Mesangial cell (primary cell): ENCODE results near the gene SLC25A34. TPM values are rescaled to one million over a fixed set of nuclear protein-coding genes. Genes with fewer than 3 reads are reported as not detected.

Experiments
- total RNA-seq: library from RNA; depleted of rRNA; stranded (reverse); fragments of >200 nt; gene quantifications from 2 replicates; pipeline ENCODE4 v1.2.3, GENCODE V29; 2015

The SLC25A34 gene
- 0.13 and 2.1 TPM in 2 replicates for total RNA-seq

DNA sequence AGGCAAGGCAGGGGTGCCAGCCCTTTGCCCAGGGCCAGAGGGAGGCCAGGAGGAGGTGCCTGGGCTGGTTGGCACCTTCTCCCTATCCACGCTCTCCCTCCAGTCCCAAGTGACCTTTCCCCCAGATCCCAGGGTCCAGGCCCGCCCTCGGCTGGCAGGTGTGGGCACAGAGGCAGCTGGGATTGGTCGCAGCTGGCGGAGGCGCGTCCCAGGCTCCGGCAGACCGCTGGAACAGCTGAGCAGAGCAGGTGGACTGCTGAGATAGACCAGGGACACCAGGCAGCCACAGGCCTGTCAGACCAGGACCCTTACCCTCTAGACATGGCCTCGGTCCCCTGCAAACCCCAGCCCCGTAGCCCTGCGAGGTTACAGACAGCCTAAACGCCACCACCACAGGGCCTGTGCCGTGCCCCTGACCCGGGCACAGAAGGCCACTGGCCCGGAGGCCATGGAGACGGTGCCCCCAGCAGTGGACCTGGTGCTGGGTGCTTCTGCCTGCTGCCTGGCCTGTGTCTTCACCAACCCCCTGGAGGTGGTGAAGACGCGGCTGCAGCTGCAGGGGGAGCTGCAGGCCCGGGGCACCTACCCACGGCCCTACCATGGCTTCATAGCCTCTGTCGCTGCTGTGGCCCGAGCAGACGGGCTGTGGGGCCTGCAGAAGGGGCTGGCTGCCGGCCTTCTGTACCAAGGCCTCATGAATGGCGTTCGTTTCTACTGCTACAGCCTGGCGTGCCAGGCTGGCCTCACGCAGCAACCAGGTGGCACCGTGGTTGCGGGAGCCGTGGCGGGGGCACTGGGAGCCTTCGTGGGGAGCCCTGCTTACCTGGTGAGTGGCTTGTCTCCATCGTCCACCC, at the start of gene SLC25A34:
Gene SLC25A34 (plus strand): TSS at position 221 of the 854 bp plus-strand sequence. CDS start 228 bp downstream, at position 449.

GRCh38 chr1:15742339-15742801, 6.3 kb downstream of the SLC25A34 start, which contains the start of gene TMEM82:
TSS of gene TMEM82 (plus strand) at chr1:15742499. CDS start at chr1:15742560, 61 bp downstream.

DNA sequence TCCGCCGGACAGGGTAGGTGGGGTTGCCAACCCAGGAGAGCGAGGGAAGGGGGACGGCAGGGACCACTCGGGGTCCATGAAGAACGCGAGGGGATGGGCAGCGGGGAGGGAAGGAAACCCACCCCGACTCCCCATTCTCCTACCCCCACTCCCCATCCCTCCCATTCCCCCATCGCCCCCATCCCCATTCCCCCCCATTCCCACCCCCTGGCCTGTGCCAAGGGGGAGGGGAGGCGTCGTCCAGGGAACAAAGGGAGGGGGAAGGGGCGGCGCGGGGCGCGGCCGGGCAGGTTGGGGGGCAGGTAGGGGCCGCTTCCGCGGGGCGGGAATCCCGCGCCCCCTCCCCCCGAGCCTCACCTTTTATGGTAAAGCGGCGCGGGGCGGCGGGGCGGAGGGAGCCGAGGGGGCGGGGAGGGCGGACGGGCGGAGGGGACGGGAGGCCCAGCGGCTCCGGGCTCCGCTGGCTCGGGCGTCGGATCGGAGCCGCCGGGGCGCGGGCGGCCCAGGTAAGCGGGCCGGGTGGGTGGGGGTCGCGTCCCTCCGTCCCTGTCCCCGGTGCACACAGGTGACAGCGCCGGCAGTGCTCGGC, 22.4 kb downstream of the SLC25A34 start, which contains the start of gene FBLIM1:
Gene FBLIM1 (plus strand): TSS at position 453 of the 589 bp plus-strand sequence. CDS start 6,189 bp downstream, outside the sequence.

Other genes with a start within 250 kb of the SLC25A34 start
- gene CASP9, start 212.0 kb upstream of the SLC25A34 start, total RNA-seq: 16.0 and 17.6 TPM in 2 replicates
- gene DNAJC16, start 209.4 kb upstream of the SLC25A34 start, total RNA-seq: 8.6 and 12.7 TPM in 2 replicates
- gene AGMAT, start 151.2 kb upstream of the SLC25A34 start, total RNA-seq: 1.4 and 2.8 TPM in 2 replicates
- 10.1 and 14.2 TPM in 2 replicates for gene DDI2, start 118.8 kb upstream of the SLC25A34 start, total RNA-seq
- gene PLEKHM2, start 51.9 kb upstream of the SLC25A34 start, total RNA-seq: 56.1 and 75.3 TPM in 2 replicates
- gene TMEM82, start 6.2 kb downstream of the SLC25A34 start, total RNA-seq: not detected in 2 replicates
- gene FBLIM1, start 22.5 kb downstream of the SLC25A34 start, total RNA-seq: 198 and 268 TPM in 2 replicates
- gene UQCRHL, start 71.4 kb downstream of the SLC25A34 start, total RNA-seq: 0.51 and 0.65 TPM in 2 replicates
- gene SPEN, start 111.4 kb downstream of the SLC25A34 start, total RNA-seq: 11.2 and 17.1 TPM in 2 replicates
- gene ZBTB17, start 239.8 kb downstream of the SLC25A34 start, total RNA-seq: 24.6 and 25.9 TPM in 2 replicates